GM18519 (cell line): Measurements from ENCODE around the gene PPP1R2.
"Not testable (repeated sequence)": the region's sequence is repeated elsewhere in the genome, so short reads cannot be mapped to it uniquely, and the experiment has no call there.

Experiments
- ATAC-seq: cut with Tn5 transposase; IDR thresholded peaks from one replicate; pipeline ENCODE4 v1.9.1; 2021; ENCODE audit warnings: mild to moderate bottlenecking, moderate library complexity; ENCODE audit not compliant: unreplicated experiment, low FRiP score

PPP1R2 gene

DNA sequence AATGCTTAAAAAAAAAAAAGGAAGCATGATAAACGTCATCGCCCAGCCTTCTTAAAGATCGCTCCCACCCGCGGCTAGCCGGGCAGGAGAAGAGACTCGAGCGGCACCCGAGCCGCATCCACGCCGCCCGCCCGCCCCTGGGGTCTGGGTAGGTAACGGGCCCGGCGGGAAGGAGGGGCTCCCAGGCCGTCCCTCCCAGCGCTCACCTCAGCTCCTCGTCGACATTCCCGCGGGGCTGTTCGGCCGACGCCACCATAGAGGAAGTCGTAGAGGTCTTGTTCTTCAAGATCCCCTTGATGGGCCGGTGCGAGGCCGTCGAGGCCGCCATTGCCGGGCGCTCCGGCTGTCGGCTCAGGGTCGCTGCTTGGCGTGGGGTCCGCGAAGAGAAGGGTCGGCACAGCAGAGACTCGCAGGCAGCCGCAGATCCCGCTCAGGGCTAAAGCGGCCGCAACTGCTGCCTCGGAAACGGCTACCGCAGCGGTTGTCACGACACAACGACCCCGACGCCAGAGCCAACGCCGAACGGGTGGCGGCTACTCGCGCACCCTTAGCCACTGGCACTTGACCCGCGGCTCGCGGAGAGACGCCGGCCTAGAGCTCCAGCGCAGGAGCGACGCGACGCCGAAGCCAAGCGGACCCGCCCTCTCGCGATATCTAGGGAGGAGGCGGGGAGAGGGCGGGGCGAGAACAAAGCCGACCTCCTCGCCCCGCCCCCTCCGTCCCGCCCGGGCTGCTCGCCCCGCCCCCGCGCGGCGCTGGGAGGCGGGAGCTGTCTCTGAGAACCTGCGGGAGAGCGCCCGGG is at the start of gene PPP1R2:
Gene PPP1R2 (minus strand): TSS at position 628 of the 802 bp plus-strand sequence. CDS start 300 bp downstream, at position 328.
- ATAC-seq: peak; percentile 54

DNA sequence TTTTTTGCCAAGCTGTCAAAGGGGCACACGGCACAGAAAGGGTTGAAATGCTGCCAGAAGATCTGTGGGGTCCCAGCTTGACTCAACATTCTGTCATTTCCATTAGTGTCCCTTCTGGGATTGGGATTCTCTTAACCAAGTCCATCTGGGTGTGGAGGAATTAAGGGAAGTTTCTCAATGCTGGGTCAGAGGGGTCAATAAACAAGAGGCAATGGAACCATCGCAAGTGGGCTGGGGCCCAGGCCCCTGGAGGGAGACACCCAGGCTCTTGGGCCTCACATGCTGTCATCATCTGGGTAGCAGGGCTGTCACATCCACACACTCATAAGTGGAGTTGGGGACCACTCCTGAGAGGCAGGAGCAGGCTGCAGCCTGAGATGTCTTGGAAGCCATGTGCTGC is 48.7 kb upstream of the PPP1R2 start:
- no peak for ATAC-seq

GRCh38 chr3:195591220-195591619 is 48.1 kb upstream of the PPP1R2 start:
- ATAC-seq: no peak

DNA sequence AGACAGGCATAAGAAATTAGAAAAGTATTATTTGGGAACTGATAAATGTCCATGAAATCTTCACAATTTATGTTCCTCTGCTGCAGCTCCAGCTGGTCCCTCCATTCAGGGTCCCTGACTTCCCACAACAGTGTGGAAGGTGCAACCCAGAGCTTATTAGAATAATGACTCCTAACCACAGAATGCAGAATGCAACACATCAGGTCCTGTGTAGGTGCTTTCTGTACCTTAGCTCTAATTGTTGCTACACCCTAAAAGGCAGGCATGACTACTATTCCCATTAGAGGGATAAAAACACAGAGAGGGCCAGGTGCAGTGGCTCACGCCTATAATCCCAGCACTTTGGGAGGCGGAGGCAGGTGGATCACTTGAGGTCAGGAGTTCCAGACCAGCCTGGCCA is 47.3 kb upstream of the PPP1R2 start:
- ATAC-seq: not testable (repeated sequence)

- ATAC-seq: not testable (repeated sequence)
Observed at GRCh38 chr3:195589796-195590195, 46.7 kb upstream of the PPP1R2 start.

DNA sequence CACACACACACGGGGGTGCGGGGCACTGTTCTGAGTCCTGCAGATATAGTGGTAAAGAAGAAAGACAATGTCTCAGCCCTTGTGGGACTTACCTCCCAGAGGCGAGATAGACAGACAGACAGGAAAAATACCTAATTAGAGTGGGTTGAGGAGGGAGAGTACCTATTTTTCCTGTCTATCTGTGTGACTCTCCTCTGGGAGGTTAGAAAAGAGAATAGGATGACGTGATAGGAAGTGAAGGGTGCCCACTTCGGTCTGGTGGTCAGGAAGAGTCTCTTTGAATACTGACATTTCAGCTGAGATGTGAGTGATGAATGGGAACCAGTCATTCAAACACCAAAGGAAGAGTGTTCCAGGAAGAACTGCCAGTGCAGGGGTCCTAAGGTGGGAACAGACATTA is 44.7 kb upstream of the PPP1R2 start:
- ATAC-seq: no peak

DNA sequence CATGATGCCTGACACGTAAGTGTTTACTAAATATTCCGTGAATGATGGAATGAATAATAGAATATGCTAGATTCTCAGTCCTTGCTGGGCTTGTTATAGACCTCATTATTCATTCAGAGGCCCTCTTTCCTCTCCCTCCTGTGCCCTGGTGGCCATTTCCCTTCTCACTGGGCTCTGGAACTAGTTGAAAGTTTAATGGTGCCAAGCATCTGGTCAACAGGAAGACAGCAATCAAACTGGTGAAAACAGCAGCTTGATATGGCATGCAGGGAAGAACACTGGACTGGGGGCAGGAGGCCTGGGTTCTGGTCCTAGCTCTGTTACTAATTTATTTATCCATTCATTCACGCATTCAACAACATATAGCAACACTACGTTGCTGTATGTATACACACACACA is 44.3 kb upstream of the PPP1R2 start:
- no peak for ATAC-seq

DNA sequence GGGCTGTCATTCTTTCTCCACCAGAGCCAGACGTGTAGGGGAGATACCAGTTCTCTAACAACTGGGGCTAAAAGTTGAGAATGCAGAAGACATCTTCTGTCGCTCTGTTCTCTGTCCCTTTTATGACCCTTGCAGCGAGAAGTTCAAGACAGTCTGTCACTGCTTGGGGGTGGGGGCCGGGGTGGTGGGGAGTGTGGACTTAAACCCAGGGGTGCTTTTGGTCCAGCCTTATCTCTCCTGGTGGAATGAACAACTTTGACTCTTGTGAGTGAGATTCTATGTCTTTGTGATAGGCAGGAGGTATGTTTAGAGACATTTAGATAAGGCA is 41.4 kb upstream of the PPP1R2 start:
- ATAC-seq: no peak

GRCh38 chr3:195583831-195584542 is 40.9 kb upstream of the PPP1R2 start, which contains the start of gene APOD:
TSS of gene APOD (minus strand) at chr3:195583940. CDS start at chr3:195579461, 4,479 bp downstream.
- ATAC-seq: no peak

GRCh38 chr3:195582947-195583346 is 39.8 kb upstream of the PPP1R2 start:
- no peak for ATAC-seq

DNA sequence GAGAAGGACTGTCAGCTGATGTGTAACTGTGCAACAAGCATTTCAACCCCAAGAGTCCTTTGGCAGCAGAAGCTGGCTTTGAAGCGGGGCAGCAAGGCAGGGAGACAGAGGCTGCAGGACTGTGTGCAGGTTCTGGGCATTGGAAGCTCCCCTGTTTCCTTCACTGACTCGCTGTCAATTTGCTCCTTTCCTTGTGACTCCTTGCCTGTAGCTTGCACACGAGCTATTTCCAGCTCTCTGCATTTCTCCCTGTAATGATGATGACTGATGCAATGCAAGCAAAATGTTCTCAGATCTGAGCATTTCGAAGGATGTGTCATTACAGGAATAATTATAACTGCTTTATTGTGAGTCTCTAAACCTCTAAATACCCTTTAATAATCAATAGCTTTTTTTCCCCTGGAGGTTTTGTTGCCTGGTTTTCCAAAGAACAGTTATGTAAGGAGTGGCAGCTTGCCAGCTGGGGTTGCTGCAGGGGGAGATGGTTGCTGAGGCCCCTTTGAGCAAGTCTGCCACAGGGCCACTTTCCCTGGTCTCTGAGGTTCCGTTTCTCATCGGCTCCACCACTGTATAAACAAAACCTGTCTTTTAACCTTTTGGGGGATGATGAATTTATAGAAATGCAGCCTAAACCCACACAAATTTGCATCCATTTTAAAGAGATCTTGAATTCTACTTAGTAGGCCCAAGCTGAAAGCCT is 37.8 kb upstream of the PPP1R2 start:
- ATAC-seq: no peak

- ATAC-seq: no peak
Observed at GRCh38 chr3:195579281-195579680, 36.2 kb upstream of the PPP1R2 start.

- ATAC-seq: no peak
Observed at GRCh38 chr3:195578565-195578964, 35.4 kb upstream of the PPP1R2 start.

- no peak for ATAC-seq
Observed at GRCh38 chr3:195577645-195578177, 34.6 kb upstream of the PPP1R2 start.

DNA sequence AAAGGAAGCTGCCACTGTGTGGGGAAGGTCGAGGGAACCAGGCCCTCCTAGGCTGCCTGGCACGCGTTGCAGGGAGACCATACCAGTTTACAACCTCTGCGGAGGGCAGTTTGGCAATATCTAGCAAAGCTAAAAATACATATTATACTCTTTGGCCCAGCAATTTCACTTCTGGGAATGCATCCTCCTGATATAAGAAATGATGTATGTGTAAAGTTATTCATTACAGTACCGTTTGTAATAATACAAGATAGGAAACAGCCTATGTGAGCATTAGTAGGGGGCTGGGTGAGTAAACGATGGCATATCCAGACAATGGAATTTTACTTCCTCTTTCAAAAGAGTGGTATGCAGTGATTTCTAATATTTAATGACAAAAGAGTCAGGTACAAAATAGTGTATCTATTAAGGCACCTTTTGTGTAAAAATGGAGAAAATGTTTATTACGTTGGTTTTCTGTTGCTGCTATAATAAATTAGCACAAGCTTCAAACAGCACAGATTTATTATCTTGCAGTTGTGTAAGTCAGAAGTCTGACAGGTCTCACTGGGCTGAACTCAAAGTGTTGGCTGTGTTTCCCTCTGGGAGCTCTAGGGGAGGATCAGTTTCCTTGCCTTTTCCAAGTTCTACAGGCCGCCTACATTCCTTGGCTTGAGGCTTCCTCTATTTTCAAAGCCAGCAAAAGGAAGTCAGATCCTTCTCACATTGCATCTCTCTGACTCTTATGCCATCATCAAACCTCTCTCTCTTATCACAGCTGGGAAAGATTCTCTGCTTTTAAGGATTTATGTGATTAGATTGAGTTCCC is 31.6 kb upstream of the PPP1R2 start:
- ATAC-seq: no peak

DNA sequence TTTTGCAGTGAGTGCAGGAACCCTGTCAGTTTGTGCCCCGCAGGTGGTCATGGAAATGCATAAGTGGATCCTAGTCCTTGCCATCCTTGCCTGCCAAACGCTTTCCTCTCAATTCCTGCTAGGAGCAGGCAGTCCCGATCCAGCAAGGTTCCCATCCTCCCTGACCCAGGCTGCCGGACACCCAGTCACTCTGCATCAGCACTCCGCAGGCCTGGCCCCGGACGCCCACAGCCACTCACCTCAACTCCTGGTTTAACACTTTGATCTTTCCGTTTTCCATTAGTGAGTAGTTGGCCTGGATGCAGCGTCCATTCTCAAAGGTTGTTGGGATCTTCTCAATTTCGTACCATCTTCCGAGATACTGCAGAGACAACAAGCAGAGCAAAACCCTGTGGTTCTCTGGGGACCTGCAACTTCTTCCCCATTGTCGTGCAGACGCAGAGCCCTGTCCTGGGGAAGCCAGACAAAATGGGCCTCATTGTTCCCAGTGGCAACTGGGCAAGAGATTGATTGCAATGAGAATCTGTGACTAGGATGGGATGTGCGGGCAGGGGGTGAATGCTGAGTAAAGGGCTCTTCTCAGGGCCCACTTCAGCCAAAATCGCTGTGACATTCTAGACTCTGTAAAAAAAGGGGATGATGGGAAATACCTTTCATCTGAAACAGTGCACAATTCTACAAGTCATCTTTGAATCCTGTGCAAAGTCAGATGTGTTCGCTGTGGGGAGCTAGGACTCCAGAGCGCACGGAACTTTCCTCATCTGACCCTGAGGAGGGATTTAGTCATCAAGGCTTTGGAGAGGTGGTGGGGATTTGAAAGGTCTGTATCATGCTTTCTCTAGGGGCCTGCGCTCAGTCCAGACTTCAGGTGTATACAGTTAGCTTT is 30.7 kb upstream of the PPP1R2 start:
- no peak for ATAC-seq

DNA sequence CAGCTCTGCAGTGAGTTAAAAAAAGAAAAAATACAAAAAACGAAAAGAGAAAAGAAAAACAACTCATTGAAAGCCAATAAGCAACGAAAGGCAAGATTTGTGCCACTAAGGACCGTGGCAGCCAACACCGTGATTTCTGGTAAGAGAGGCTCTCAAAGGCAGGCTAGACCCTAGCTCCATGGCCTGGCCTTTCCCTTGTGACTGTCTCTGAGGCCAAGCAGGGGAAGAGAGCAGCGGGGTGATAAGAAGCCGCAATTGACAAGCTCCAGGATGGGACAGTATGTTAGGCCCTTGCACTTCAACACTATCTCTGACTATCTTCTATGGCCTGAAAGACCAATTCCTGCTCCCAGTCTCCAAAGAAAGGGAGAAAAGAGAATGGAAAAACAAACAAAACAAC is 28.2 kb upstream of the PPP1R2 start:
- ATAC-seq: no peak

DNA sequence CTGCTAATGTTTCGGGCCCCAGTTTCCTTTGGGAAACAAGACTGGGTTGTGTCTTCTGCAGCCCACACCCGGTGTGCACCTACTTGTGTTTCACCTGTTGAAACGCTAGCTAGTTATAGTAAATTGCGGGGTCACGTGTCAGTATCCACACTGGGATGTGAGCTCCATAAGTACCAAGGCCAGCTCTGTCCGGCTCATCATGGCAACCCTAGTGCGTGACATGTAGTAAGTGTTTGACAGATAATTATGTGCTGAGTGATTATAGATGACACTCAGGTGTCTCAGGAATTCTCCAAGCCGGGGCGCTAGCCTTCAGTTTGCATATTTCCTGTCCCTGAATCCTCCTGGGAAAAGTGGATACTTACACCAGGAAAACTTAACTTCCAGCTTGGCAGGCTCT is 27.8 kb upstream of the PPP1R2 start:
- ATAC-seq: no peak

DNA sequence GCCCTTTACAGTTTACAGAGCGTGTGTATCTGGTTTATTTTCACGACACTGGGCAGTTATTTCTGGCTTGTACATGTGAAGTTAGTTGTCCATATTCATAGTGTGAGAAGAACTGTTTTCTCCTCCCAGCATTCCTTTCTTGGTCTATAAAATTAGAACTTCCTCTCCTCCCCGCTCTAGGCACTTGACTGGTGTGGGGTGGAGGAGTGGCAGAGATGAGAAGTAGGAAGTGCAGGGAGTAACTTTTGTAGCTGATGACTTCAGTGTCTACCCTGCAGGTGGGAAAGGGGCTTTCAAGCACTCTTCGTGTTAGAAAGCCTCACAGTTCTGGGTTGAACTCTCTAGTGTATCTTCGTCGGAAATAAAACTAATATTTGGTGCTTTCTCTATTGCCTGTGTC is 27.2 kb upstream of the PPP1R2 start:
- ATAC-seq: no peak
